Stimulated activated CD4-positive, alpha-beta T cell treated with anti-CD3 and anti-CD28 coated beads, Interleukin-2, amount 100 ng/mL, for 48 hours (primary cell): ENCODE data around the gene NCMAP.
A peak's percentile ranks its signal among the peaks of the same experiment; 100 is the strongest.

Source experiments
- DNase-seq, 2 donors: peaks; one replicate each; pipeline ENCODE4 v3.0.0-alpha.2; 2020

The NCMAP gene

DNA sequence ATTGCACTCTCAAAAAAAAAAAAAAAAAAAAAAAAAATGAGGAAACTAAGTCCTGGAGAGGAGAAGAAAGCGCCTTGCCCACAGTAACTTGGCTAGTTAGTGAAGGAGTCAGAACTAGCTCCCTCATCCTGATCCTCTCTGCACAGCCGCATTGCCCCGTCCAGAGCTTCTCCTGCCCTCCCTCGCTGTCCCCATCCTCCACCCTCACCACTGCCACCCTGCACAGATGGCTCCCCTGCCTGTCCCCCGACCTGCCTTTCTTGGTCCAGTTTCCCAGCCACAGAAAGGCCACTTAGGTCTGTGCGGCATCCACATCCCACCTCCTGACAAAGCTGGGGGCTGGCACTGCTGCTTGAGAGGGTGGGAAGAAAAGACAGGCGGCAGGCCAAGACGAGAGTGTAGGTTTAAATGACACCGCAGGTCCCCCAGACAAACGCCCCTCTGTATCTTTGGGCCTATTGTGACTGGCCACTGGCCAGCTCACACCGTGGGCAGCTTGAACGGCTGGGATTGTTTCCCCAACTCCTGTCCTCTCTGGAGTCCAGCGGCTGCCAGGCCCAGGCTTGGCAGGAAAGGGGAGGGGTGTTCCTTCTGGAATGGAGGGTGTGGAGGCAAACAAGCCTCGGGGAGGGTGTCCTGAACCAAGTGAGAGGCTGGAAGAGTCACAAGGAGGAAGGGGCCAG is 20.2 kb downstream of the NCMAP start:
- no peak for DNase-seq

DNA sequence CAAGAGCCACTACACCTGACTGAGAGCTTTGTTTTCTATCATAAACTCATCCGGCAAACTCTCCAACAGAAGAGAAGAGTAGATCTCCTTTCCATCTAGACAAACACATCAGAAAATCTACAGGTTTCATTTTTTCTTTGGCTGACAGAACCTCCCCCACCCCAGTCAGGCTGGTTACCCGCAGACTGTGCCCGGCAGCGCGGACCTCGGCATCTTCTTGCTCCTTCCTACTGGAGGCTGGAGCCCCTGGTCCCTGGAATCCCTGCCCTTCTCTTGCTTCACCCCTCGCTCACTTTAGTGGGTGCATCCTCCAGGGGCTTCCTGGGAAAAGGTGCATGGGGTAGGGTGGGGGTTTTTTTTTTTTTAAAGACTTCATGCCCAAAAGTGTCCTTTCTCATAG is 23.0 kb downstream of the NCMAP start:
- no peak for DNase-seq

DNA sequence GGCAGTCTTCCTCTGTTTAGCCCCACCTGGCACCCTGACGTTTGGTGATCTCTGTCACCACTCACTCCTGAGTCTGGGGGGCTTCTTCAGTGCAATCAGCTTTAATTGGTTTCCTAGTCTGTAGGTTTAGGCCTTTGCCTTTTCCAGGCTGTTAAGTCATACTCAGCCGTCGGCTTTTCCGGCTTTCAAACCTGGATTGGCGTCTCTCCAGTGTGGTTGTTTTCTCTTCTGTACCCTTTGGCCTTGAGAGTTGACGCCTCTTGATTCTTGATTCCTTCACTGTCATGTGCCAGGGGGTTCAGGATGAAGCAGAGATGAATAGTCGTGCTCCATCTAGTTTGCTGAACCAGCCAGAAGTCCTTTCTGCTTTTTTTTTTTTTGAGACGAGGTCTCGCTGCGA is 24.9 kb downstream of the NCMAP start:
- DNase-seq, result no peak

DNA sequence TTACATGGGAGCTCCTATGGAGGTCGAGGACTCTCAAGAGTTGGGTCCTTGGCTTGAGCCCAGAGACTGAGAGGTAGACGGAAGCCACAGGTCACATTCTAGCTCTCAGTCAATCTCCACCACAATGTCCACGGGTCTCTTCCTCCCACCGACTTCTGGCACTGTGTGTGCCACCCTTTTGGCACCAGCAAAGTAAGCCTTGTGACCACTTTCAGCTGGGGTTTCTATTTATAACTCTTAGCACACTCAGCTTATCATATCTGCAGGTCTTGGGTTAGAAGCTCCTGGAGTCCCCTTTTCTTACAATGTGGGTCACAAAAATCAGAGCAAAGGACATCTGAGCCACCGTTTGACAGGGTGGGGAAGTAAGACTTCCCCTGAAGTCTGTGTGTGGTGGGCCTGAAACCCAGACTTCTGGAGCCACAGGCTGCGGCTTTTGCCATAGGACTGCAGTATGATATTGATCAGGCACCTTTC is 28.3 kb downstream of the NCMAP start:
- no peak for DNase-seq

DNA sequence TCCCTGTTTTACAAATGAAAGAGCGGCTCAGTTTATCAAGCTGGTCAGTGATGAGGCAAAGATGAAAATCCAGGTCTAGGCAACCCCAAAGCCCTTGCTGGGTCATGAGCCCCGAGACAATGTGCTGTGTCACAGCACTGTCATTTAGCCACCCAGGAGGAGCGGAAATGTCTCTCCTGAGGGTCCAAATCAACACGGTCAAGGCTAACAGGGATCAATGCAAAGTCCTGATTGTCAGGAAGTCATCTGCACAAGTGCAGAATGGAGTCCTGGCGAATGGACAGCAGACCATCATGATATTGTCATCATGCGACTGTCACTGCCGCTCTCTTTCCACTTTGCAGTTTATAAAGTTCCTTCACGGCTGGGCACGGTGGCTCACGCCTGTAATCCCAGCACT is 30.2 kb downstream of the NCMAP start:
- no peak for DNase-seq

DNA sequence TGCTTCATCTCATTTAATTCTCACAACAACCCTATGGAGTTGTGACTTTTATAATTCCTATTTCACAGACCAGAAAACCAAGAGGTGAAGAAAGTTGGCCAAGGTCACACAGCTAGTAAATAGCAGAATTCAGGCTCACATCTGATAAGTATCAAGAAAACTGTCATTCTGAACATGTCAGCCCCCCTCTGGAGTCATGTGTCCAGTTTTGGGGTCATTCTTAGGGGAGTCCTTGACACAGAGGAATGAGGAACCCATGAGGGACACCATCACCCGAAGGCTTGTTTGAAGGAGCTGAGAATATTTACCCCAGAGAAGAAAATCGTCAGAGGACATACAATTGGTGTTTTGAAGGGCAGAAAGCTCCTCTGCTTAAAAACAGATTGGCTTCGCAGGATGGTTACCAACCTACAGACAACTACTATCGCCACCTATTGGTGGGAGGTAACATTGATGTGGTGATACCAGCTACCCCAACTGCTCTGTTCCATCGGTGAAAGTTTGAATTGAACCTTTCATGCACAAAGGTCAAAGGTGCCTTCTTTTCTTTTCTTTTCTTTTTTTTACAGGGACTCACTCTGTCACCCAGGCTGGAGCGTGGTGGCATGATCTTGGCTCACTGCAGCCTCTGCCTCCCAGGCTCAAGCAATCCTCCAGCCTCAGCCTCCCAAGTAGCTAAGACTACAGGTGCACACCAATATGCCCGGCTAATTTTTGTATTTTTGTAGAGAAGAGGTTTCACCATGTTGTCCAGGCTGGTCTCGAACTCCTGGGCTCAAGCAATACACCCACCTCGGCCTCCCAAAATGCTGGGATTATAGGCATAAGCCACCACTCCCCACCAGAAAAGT is 31.3 kb downstream of the NCMAP start:
- DNase-seq, result peak; percentile 33 to 36

DNA sequence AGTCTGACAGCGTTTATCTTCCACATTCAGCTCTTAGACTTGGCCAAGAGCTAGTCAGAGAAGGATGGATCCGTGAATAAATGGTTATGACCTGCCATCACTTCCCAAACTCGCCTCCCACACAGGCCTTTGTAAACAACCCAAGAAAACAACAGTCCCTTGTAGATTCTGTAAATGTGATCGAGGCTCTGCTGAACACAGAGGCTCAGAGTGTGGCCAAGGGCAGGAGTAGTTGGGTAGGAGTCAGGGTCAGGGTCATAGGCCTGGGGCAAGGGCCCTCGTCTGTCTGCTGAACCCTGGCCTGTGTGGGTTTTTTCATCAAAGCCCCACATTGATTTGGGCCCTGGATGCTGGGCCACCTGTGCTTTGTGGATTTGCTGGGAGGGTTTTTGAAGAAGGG is 32.7 kb downstream of the NCMAP start:
- no peak for DNase-seq

DNA sequence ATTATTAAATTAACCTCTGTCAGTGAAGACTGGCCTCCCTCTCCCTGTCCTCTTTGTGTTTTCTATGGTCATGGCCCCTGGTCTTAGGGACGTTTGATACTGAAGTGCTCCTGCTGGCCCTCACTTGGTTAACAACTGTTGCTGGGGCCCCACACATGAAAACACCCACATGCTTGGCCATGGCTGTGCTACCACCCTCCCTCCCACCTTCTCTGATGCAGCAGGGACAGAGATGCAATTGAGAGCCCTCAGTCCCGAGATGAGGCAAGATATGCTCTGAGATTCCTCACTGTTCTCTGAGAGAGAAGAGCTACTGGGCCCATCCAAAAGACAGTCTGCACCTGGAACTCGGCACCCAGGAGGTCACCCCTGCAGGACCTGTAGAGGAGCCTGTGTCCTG is 33.3 kb downstream of the NCMAP start:
- no peak for DNase-seq

DNA sequence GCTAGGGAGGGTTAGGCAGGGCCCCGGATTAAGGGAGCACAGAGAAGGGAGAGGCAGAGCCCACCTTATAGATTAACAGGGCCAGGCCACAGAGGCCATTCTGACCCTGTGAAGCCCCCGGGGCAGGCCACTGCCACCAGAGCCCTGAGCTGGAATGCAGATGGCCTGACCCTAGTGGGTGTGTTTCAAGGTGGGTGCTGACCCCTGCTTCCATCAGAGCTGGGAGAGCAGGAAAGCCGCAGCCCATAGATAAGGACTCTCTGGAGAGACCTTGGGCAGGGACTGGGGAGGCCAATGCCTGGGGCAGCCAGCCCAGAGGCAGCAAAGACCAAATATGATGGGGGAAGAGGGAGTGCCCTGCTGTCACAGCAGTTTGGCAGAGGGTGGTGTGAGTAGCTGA is 35.9 kb downstream of the NCMAP start:
- no peak for DNase-seq

DNA sequence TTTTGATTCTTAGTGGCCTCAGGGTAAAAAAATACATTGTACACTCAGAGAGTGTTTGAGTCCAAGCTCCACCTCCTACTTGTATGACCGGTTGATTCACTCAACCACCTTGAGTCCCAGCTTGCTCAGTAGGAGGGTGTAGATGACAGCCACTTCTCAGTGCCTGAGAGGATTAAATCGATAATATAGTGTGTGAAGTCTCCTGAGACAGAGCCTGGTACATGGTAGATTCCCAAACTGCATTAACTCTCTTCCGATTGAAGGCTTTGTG is 38.4 kb downstream of the NCMAP start:
- DNase-seq, result no peak

DNA sequence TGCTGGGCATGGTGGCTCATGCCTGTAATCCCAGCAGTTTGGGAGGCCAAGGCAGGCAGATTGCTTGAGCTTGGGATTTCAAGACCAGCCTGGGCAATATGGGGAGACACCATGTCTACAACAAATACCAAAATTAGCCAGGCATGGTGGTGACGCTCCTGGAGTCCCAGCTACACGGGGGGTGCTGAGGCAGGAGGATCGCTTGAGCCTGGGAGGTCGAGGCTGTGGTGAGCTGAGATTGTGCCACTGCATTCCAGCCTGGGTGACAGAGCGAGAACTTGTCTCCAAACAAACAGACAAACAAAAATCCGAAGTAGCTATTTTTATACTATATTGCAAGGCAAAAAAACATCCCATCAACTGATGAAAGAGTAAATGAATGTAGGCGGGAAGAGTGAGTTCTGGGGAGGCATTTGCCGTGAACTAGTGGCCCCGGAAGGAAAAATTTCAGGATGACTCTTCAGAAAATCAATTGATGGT is 40.6 kb downstream of the NCMAP start:
- no peak for DNase-seq

DNA sequence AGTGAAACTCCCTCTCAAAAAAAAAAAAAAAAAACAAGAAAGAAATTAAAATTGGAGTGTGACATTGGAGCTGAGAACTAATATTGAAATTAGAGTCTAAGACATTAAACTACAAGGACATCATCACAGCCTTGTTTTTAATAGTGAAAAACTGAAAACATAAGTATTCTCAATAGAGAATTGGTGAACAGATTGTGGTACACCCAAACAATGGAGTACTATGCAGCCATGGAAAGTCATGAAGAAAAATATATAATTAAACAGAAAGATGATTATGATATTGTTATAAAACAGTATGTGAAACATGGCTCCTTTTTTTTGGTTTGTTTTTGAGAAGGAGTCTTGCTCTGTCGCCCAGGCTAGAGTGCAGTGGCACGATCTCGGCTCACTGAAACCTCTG is 43.4 kb downstream of the NCMAP start:
- DNase-seq, result no peak

DNA sequence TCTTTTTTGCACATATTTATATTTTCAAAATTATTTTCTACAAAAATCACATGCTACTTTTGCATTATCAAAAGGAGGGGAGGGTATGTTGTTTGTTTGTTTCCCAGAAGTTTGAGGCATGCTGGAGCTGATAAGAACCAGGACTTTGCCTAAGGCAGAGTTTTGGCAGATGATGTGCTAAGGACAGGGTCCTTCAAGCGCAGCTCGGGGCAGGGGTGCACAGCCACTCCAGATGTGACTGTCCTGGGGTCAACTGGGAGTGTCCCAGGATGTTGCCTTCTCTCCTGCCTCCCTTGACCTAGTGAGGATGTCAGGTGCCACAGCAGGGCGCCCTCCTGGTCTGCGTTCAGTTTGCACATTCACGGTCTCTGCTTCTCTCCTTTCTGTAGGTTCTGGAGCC is 44.7 kb downstream of the NCMAP start:
- no peak for DNase-seq

DNA sequence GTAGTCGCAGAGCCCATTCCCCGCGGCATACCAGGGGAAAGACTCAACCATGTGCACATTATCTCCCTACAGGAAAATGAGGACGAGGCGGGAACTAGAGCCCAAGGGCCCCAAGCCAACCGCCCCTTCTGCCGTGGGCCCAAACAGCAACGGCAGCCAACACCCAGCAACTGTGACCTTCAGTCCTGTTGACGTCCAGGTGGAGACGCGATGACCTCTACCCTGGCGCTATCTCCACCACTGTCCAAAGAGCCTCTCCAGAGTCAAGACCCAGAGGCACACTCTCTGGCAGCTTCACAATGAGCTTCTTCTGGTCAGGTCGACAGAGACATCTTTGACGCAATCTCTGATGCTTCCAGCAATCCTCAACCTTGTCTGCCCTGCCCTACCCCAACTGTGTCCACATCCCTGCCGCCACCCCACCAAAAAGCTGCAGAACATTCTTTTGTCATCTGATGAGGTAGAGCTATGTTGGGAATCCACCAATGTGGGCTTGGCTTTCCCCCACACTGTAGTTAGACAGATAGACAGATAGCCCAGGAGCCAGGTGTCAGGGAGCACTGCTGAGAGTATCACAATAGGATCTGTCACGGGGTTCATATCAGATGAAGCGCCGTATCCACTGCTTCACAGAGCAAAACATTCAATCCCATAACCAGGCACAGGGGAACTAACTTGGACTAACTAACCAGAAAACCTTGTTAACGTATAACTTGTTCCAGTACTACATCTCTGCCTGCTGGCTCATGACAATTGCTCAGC is 49.8 kb downstream of the NCMAP start:
- no peak for DNase-seq

DNA sequence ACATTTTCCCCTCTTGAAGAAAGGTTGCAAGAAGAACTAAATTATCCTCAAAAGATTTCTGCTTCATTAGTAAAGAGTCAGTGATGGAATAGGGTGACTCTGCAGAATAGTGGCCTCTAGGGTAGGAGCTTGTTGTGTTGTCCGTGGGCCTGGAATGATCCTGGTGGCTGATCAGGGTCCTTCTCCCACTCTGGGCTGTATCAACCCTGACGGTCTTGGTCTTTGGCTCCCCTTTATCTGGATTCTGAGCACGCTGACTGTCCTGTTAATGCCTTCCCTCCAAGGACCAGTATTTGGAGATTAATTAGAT is 50.4 kb downstream of the NCMAP start:
- no peak for DNase-seq

DNA sequence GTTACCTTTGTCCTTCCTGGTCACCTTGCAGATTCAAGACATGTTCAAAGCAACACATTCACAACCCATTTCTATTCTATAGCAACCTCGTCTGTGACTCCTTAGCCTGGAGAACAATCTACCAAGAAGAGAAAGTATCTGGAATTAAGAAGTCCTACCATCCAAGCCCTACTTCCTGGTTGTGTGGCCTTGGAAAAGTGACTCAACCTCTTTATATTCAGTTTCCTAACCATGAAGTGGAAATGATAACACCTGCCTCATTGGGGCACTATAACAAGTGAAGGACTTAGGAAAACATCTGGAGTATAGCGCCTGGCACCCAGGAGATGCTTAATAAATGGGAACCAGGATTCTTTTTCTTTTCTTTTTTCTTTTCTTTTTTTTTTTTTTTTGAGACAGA is 50.7 kb downstream of the NCMAP start:
- no peak for DNase-seq

DNA sequence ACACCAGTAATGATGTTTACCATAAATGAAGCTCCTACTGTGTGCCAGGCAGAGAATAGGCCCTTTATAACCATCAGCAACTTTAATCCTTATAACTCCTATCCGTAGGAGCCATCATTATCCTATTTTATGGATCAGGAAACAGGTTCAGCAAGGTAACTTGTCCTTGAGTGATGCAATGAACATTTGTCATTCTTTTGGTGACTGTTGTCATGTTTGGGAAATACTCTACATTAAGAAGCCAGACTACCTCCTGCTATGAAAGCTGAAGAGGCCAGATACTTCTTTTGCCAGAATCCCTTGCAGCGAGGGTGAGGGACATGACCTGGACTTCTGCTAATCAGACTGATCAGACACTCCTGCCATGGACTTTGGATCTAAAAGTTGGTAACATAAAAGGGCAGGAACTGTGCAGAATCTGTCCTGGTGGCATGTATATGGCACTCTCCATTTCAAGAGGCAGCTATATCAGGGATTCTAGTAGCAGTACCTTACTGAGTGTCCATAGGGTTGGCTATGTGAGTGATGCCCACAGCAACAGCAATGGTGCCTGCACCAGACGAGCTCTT is 54.1 kb downstream of the NCMAP start:
- DNase-seq, result no peak

DNA sequence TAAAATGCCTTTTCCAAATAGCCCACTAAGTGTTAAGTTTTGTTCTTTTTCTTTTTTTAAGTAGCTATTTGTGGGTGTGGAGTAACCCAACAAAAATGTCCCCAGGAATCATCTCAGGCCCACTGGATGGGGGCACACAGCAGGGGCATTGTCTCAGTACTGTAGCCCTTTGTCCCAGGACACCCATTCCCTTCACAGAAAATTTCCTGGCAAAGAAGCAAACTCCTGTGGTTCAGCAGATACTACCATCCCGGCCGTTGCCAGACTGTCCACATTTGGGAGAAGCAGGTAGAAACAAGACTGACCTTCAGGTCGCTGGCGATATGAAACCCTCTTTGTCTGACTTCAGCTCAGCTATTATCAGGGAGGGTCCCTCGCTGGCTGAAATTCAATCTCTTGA is 63.5 kb downstream of the NCMAP start:
- DNase-seq, result no peak

DNA sequence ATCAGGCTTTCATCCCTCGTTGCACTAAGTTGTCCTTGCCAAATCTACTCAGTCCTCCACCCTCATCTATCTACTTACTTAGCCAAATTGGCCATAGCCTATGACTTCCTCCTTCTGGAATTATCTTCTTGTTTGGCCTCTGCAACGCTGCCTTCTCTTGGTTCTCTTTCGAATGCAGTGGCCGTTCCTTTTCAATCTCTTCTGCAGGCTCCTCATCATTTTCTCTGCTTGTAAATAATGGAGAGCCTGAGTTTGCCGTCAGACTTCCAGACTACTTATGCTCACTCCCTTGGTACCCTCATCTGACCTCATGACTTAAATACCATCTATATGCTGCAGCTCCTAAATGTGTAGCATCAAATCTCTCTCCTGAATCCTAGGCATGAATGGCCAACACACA is 64.8 kb downstream of the NCMAP start:
- no peak for DNase-seq

DNA sequence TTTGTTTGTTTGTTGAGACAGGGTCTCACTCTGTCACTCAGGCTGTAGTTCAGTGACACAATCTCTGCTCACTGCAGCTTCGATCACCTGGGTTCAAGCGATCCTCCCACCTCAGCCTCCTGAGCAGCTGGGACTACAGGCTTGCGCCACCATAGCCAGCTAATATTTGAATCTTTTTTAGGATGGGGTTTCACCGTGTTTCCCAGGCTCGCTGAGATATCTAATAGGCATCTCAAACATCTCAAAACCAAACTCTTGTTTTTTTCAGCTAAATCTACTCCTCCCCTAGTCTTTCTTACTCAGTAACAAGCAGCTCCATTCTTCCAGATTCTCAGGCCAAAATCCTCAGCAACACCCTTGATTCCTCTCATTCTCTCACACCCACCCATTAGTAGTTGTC is 65.2 kb downstream of the NCMAP start:
- no peak for DNase-seq

DNA sequence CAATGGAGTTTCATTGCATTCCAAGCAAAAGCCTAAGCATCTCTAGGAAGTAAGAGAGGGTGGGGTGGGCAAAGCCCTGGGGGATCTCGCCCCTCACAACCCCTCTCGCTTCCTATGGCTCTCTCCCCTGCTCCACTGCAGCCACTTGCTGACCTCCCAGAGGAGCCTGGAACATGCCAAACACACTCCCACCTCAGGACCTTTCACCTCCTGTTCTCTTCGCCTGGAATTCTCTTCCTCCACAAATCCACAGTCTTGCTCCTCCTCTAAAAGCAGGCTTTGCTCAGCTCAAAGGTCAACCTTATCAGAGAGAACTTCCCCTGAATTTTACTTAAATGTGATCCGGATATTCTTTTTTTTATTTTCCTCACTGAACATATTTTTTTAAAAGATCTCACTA is 66.3 kb downstream of the NCMAP start:
- DNase-seq, result no peak

DNA sequence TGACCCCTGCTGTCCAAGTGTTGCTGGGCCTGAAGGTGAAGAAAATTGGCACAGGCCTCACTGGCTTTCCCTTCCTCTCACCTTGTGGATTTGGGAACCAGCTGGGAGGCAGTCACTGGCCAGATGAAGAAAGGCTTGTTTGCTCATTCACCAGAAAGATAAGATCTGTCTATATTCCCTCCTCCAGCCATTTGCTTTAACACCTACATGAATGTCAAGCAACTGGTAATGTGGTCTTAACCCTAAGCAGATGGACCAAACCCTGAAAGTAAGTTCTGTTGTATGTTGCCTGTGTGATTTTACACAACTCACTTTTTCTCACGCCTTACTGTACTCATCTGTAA is 76.9 kb downstream of the NCMAP start:
- DNase-seq, result no peak

DNA sequence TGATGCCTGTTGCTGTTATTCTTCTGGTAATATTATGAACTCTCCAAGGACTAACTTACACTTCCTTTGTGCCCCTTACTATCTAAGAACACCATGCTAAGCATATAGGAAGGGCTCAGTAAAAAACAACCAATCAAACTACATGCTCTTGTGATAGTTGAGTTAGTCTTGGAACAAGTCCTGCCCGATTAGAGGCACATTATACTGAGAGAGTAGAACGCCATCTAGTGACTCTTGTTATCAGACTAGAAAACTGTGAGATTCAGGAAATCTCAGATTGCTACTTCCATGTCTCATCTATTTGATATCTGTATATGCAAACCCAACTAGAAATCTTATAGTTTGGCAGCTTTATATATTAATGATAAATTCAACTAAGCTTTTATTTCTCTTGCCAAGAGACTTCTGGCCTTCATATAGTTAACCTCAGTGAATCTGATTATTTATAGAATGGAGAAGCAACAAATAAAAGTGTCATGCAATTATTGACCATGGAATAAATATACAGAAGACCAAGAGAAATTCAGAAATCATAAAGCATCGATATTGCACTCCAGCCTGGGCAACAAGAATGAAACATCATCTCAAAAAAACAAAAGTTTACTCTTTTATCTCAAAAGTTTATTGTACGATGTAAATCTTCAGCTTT is 79.4 kb downstream of the NCMAP start:
- DNase-seq, result no peak
